GM23338 (cell line): Measurements from ENCODE around the gene CD2. TPM values are rescaled to one million over a fixed set of nuclear protein-coding genes. Genes with fewer than 3 reads are reported as not detected.

Experiments
- ATAC-seq: fragments of 200-7000 bp; cut with Tn5 transposase; 3 replicates; pipeline ENCODE4 v1.9.1; 2020
- DNase-seq: peaks from one replicate; pipeline ENCODE4 v3.0.0-alpha.2; 2015; ENCODE audit warnings: low spot score
- H2AFZ ChIP-seq: fragments of 200-600 bp; sonication (generic); 2 replicates; pipeline ENCODE4 v1.8.0; 2016; ENCODE audit warnings: antibody characterized with exemption, mild to moderate bottlenecking, moderate library complexity
- H3F3A ChIP-seq: fragments of 200-600 bp; sonication (generic); replicated peaks from 2 replicates; pipeline ENCODE4 v1.8.0; 2017; ENCODE audit warnings: antibody characterized with exemption, mixed run types, low read depth
- H3K27ac ChIP-seq: fragments of 200-600 bp; sonication (generic); 2 replicates; pipeline ENCODE4 v1.6.1; 2016; ENCODE audit warnings: low read depth
- H3K27me3 ChIP-seq: fragments of 200-600 bp; sonication (generic); 2 replicates; pipeline ENCODE4 v1.8.0; 2016; ENCODE audit warnings: mild to moderate bottlenecking, mixed run types, moderate library complexity; ENCODE audit not compliant: insufficient read depth
- H3K36me3 ChIP-seq: fragments of 200-600 bp; sonication (generic); 2 replicates; pipeline ENCODE4 v1.8.0; 2016; ENCODE audit warnings: mild to moderate bottlenecking; ENCODE audit not compliant: insufficient read depth
- H3K4me1 ChIP-seq: fragments of 200-600 bp; sonication (generic); 2 replicates; pipeline ENCODE4 v1.8.0; 2016; ENCODE audit warnings: mild to moderate bottlenecking, moderate library complexity; ENCODE audit not compliant: insufficient read depth
- H3K4me2 ChIP-seq: fragments of 200-600 bp; sonication (generic); 2 replicates; pipeline ENCODE4 v1.7.1; 2017; ENCODE audit warnings: mixed run types
- H3K4me3 ChIP-seq: fragments of 200-600 bp; sonication (generic); 2 replicates; pipeline ENCODE4 v1.6.1; 2016; ENCODE audit warnings: mixed run types
- H3K79me2 ChIP-seq: fragments of 200-600 bp; sonication (generic); replicated peaks from 2 replicates; pipeline ENCODE4 v1.8.0; 2017; ENCODE audit warnings: mild to moderate bottlenecking; ENCODE audit not compliant: insufficient read depth
- H3K9me2 ChIP-seq: fragments of 200-600 bp; sonication (generic); 2 replicates; pipeline ENCODE4 v1.8.0; 2017; ENCODE audit not compliant: insufficient read depth
- H4K20me1 ChIP-seq: fragments of 200-600 bp; sonication (generic); replicated peaks from 2 replicates; pipeline ENCODE4 v1.8.0; 2017; ENCODE audit warnings: mild to moderate bottlenecking; ENCODE audit not compliant: insufficient read depth
- H3K27ac Mint-ChIP-seq: 2 replicates; pipeline ENCODE4 v1.8.0; 2020; ENCODE audit warnings: inconsistent platforms, mild to moderate bottlenecking, moderate library complexity, mixed read lengths
- H3K27me3 Mint-ChIP-seq: 3 replicates; pipeline ENCODE4 v1.8.0; 2022; ENCODE audit warnings: low read depth, mild to moderate bottlenecking, moderate library complexity, mixed read lengths, inconsistent platforms; ENCODE audit not compliant: insufficient read depth, poor library complexity
- H3K36me3 Mint-ChIP-seq: 3 replicates; pipeline ENCODE4 v1.8.0; 2021; ENCODE audit warnings: low read depth, mild to moderate bottlenecking, inconsistent platforms, moderate library complexity, mixed read lengths
- H3K4me1 Mint-ChIP-seq: 3 replicates; pipeline ENCODE4 v1.8.0; 2020; ENCODE audit warnings: mild to moderate bottlenecking, inconsistent platforms, mixed read lengths
- H3K4me3 Mint-ChIP-seq: 3 replicates; pipeline ENCODE4 v1.8.0; 2021; ENCODE audit warnings: moderate library complexity, mild to moderate bottlenecking, inconsistent platforms, mixed read lengths
- H3K9me3 Mint-ChIP-seq: 3 replicates; pipeline ENCODE4 v1.8.0; 2020; ENCODE audit warnings: moderate library complexity, mild to moderate bottlenecking, inconsistent platforms, mixed read lengths
- CREB1 ChIP-seq: fragments of 250-450 bp; sonication (Bioruptor Pico); IDR thresholded peaks from 2 replicates; pipeline ENCODE4 v1.5.0; 2020; ENCODE audit warnings: low read depth, mild to moderate bottlenecking, moderate library complexity
- EZH2 ChIP-seq: fragments of 200-600 bp; sonication (generic); IDR thresholded peaks from one replicate; pipeline ENCODE4 v1.8.0; 2017; ENCODE audit warnings: antibody characterized with exemption, mild to moderate bottlenecking, low read depth; ENCODE audit not compliant: unreplicated experiment
- JUNB ChIP-seq: IDR thresholded peaks from one replicate; pipeline ENCODE4 v1.6.1; 2016; ENCODE audit warnings: antibody characterized with exemption; ENCODE audit not compliant: unreplicated experiment
- NANOG ChIP-seq: IDR thresholded peaks from 2 replicates; pipeline ENCODE4 v1.6.1; 2016; ENCODE audit warnings: antibody characterized with exemption, borderline replicate concordance
- STAT1 ChIP-seq: IDR thresholded peaks from one replicate; pipeline ENCODE4 v1.6.1; 2016; ENCODE audit warnings: antibody characterized with exemption; ENCODE audit not compliant: unreplicated experiment
- ZNF114 ChIP-seq: fragments of 250-450 bp; sonication (Bioruptor Pico); IDR thresholded peaks from 2 replicates; pipeline ENCODE4 v1.5.0; 2020; ENCODE audit warnings: mild to moderate bottlenecking, moderate library complexity
- ZNF331 ChIP-seq: fragments of 250-450 bp; sonication (Bioruptor Pico); IDR thresholded peaks from 2 replicates; pipeline ENCODE4 v1.5.0; 2020; ENCODE audit warnings: low read depth, mild to moderate bottlenecking, moderate library complexity
- polyA plus RNA-seq: library from polyadenylated mRNA; unstranded; fragments of >200 nt; fragmentation: Nextera tagmentation; extraction: Ambion mirVana; gene quantifications from 2 replicates; pipeline ENCODE4 v1.2.1, GENCODE V29; 2016
- total RNA-seq: library from RNA; depleted of rRNA; stranded (reverse); fragments of >200 nt; shearing (Covaris generic); gene quantifications from 2 replicates; pipeline ENCODE4 v1.2.3, GENCODE V29; 2014
- TF ChIP-seq, protein P1 (sequence below): fragments of 250-450 bp; sonication (Bioruptor Pico); IDR thresholded peaks from 2 replicates; pipeline ENCODE4 v1.5.0; 2020; ENCODE audit warnings: mild to moderate bottlenecking, moderate library complexity
- TF ChIP-seq, protein P2 (sequence below): IDR thresholded peaks from 2 replicates; pipeline ENCODE4 v1.6.1; 2016; ENCODE audit warnings: antibody characterized with exemption
- TF ChIP-seq, protein P3 (sequence below): IDR thresholded peaks from one replicate; pipeline ENCODE4 v1.6.1; 2018; ENCODE audit warnings: antibody characterized with exemption; ENCODE audit not compliant: unreplicated experiment

Gene CD2
- total and polyA plus RNA-seq, 2 experiments from 2014 or later: not detected

DNA sequence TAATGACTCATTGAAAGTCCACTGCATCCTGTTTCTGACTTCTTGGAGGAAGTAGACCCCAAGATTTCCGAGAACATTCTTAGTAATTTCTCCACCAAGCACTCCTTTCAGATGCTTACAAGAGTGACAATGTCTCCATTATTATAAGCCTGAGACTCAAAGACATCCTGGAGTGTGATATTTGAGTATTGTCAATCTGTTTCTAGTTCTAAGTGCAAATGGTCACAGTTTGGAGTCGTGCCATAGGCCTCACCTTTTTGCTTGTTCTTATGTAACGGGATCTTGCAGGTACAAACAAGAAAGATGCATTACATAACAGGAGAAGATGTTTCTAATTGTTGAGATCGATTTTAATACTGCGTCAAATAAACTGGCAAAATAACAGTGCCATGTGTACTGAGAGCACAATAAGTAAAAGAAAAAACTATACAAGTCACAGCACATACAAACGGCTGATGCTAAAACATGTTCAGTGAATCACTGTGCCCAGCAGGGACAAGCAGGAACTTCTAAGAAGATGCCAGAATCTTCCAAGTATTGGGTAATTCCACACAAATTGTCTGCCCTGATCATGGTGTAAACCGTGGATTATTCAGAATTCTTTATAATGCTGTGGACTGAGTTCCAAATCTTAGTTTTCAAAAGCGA is 54.1 kb downstream of the CD2 start (continued):
- TF ChIP-seq, protein P1, sequence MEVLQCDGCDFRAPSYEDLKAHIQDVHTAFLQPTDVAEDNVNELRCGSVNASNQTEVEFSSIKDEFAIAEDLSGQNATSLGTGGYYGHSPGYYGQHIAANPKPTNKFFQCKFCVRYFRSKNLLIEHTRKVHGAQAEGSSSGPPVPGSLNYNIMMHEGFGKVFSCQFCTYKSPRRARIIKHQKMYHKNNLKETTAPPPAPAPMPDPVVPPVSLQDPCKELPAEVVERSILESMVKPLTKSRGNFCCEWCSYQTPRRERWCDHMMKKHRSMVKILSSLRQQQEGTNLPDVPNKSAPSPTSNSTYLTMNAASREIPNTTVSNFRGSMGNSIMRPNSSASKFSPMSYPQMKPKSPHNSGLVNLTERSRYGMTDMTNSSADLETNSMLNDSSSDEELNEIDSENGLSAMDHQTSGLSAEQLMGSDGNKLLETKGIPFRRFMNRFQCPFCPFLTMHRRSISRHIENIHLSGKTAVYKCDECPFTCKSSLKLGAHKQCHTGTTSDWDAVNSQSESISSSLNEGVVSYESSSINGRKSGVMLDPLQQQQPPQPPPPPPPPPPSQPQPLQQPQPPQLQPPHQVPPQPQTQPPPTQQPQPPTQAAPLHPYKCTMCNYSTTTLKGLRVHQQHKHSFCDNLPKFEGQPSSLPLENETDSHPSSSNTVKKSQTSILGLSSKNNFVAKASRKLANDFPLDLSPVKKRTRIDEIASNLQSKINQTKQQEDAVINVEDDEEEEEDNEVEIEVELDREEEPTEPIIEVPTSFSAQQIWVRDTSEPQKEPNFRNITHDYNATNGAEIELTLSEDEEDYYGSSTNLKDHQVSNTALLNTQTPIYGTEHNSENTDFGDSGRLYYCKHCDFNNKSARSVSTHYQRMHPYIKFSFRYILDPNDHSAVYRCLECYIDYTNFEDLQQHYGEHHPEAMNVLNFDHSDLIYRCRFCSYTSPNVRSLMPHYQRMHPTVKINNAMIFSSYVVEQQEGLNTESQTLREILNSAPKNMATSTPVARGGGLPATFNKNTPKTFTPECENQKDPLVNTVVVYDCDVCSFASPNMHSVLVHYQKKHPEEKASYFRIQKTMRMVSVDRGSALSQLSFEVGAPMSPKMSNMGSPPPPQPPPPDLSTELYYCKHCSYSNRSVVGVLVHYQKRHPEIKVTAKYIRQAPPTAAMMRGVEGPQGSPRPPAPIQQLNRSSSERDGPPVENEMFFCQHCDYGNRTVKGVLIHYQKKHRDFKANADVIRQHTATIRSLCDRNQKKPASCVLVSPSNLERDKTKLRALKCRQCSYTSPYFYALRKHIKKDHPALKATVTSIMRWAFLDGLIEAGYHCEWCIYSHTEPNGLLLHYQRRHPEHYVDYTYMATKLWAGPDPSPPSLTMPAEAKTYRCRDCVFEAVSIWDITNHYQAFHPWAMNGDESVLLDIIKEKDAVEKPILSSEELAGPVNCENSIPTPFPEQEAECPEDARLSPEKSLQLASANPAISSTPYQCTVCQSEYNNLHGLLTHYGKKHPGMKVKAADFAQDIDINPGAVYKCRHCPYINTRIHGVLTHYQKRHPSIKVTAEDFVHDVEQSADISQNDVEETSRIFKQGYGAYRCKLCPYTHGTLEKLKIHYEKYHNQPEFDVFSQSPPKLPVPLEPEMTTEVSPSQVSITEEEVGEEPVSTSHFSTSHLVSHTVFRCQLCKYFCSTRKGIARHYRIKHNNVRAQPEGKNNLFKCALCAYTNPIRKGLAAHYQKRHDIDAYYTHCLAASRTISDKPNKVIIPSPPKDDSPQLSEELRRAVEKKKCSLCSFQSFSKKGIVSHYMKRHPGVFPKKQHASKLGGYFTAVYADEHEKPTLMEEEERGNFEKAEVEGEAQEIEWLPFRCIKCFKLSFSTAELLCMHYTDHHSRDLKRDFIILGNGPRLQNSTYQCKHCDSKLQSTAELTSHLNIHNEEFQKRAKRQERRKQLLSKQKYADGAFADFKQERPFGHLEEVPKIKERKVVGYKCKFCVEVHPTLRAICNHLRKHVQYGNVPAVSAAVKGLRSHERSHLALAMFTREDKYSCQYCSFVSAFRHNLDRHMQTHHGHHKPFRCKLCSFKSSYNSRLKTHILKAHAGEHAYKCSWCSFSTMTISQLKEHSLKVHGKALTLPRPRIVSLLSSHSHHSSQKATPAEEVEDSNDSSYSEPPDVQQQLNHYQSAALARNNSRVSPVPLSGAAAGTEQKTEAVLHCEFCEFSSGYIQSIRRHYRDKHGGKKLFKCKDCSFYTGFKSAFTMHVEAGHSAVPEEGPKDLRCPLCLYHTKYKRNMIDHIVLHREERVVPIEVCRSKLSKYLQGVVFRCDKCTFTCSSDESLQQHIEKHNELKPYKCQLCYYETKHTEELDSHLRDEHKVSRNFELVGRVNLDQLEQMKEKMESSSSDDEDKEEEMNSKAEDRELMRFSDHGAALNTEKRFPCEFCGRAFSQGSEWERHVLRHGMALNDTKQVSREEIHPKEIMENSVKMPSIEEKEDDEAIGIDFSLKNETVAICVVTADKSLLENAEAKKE (CRISPR knock-in tag): no peak
- TF ChIP-seq, protein P2, sequence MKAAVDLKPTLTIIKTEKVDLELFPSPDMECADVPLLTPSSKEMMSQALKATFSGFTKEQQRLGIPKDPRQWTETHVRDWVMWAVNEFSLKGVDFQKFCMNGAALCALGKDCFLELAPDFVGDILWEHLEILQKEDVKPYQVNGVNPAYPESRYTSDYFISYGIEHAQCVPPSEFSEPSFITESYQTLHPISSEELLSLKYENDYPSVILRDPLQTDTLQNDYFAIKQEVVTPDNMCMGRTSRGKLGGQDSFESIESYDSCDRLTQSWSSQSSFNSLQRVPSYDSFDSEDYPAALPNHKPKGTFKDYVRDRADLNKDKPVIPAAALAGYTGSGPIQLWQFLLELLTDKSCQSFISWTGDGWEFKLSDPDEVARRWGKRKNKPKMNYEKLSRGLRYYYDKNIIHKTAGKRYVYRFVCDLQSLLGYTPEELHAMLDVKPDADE: no peak
- TF ChIP-seq CREB1: no peak

DNA sequence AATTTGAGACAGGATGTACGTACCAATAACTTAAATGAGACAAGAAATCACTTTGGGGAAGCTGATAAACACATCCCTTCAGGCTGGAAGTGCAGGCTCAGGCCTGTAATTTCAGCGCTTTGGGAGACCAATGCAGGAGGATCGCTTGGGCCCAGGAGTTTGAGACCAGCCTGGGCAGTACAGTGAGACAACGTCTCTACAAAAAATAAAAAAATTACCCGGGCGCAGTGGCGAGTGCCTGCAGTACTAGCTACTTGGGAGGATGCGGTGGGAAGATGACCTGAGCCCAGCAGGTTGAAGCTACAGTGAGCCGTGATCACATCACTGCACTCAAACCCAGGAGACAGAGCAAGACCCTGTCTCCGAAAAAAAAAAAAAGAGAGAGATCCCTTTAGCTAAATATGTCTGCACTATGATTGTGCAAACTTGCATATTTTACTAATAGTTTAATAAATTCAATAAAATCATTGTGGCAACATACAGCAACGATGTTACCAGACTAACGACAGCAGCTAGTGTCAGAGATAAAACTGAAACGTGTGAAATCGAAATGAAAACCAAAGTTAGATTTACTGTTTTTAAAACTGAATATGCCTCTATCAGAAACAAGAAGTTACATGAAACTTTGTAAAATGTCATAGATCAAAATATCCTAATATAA is 54.7 kb downstream of the CD2 start:
- no peaks in the 10 kb centered on the region for H3K36me3 Mint-ChIP-seq
- H3K27me3 Mint-ChIP-seq: peaks cover 1% of the 10 kb centered on the region
- no peak for ATAC-seq
- no peak for DNase-seq
- peak overlapping the region; percentile 13; the same call in 1 of the 2 replicates for H2AFZ ChIP-seq
- no peak overlapping the region for H3K27ac ChIP-seq
- no peaks in the 10 kb centered on the region for H3K9me2 ChIP-seq
- peaks cover 17% of the 10 kb centered on the region for H3K4me1 Mint-ChIP-seq
- H3K27ac Mint-ChIP-seq: no peak overlapping the region
- H3K4me3 ChIP-seq: no peak overlapping the region
- no peaks in the 10 kb centered on the region for H3K27me3 ChIP-seq
- no peaks in the 10 kb centered on the region for H3F3A ChIP-seq
- no peak overlapping the region for H3K4me3 Mint-ChIP-seq
- H3K9me3 Mint-ChIP-seq: no peaks in the 10 kb centered on the region; the same call in 2 of the 3 replicates
- no peaks in the 10 kb centered on the region for H3K36me3 ChIP-seq
- no peak overlapping the region for H3K4me2 ChIP-seq
- peaks cover 17% of the 10 kb centered on the region for H3K4me1 ChIP-seq
- no peaks in the 10 kb centered on the region for H4K20me1 ChIP-seq
- no peaks in the 10 kb centered on the region for H3K79me2 ChIP-seq
- TF ChIP-seq ZNF114 (CRISPR knock-in tag) (no peak), NANOG (no peak), CREB1 (no peak), EZH2 (no peak), JUNB (no peak), ZNF331 (CRISPR knock-in tag) (no peak), STAT1 (no peak)
- TF ChIP-seq, protein P3, sequence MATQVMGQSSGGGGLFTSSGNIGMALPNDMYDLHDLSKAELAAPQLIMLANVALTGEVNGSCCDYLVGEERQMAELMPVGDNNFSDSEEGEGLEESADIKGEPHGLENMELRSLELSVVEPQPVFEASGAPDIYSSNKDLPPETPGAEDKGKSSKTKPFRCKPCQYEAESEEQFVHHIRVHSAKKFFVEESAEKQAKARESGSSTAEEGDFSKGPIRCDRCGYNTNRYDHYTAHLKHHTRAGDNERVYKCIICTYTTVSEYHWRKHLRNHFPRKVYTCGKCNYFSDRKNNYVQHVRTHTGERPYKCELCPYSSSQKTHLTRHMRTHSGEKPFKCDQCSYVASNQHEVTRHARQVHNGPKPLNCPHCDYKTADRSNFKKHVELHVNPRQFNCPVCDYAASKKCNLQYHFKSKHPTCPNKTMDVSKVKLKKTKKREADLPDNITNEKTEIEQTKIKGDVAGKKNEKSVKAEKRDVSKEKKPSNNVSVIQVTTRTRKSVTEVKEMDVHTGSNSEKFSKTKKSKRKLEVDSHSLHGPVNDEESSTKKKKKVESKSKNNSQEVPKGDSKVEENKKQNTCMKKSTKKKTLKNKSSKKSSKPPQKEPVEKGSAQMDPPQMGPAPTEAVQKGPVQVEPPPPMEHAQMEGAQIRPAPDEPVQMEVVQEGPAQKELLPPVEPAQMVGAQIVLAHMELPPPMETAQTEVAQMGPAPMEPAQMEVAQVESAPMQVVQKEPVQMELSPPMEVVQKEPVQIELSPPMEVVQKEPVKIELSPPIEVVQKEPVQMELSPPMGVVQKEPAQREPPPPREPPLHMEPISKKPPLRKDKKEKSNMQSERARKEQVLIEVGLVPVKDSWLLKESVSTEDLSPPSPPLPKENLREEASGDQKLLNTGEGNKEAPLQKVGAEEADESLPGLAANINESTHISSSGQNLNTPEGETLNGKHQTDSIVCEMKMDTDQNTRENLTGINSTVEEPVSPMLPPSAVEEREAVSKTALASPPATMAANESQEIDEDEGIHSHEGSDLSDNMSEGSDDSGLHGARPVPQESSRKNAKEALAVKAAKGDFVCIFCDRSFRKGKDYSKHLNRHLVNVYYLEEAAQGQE: no peak
